ENCODE measurements around the gene MISP. TPM values are rescaled to one million over a fixed set of nuclear protein-coding genes. Genes with fewer than 3 reads are reported as not detected.

The MISP gene
- total and polyA plus RNA-seq, 2 of the 8 experiments (the other 6 are each of a cell fraction or from before 2014, with no cell fraction given): 0.43 to 0.45 TPM

DNA sequence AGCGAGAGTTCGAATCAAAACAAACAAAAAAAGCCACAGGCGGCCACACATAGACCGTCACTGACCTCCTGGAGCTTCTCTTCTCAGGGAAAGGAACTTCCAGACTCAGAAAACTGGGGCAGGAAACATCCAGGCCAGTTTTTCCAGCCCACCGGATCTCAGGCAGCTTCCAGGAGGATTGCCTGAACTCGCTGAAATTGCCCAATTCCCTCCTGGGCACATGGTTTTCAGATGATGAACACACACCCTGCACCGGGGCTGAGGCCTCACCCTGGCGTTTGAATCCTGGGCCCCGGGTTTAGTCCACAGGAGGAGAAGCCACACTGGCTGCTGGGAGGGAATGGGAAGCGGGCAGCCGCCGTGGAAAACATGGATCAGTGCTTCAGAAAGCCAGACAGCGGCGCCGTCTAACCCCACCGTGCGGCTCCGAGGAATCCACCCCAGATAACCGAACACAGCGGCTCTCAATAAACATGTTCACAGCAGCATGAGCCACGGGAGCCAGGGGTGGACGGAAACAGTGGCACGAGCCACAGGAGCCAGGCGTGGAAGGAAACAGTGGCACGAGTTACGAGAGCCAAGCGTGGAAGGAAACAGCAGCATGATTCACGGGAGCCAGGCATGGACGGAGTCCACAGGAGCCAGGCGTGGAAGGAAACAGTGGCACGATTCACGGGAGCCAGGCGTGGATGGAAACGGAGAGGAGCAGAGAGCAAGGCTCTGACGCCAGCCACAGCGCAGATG lies 28.2 kb downstream of the MISP start (continued):
- TF ChIP-seq GTF2F1 (IDR thresholded peaks at IDR 0.05; ENCODE audit: borderline replicate concordance, low read depth, low read length) (no peak), JUND (IDR thresholded peaks at IDR 0.05; ENCODE audit: low read length) (no peak), RBBP5 (IDR thresholded peaks at IDR 0.05; ENCODE audit: borderline replicate concordance, low read depth, low read length) (no peak), POLR2A (IDR thresholded peaks at IDR 0.05; ENCODE audit: control extremely low read depth in 1 of 2, low read depth in 2 of 2, low read length in 2 of 2) (no peak), CEBPB (IDR thresholded peaks at IDR 0.05; ENCODE audit: low read depth, low read length) (peak; percentile 72), TEAD4 (IDR thresholded peaks at IDR 0.05; ENCODE audit: low read depth, low read length) (no peak), BRCA1 (IDR thresholded peaks at IDR 0.05; ENCODE audit: low read depth, low read length) (no peak), RXRA (IDR thresholded peaks at IDR 0.05; ENCODE audit: insufficient read depth, low read depth, low read length) (no peak), EZH2 (IDR thresholded peaks at IDR 0.05; ENCODE audit: low read depth, low read length, severe bottlenecking) (no peak), RAD21 (IDR thresholded peaks at IDR 0.05 in 1 of 2, conservative IDR thresholded peaks at IDR 0.05 in 1 of 2; ENCODE audit: low read depth in 2 of 2, low read length in 2 of 2) (no peak), SP1 (IDR thresholded peaks at IDR 0.05; ENCODE audit: low read depth, low read length) (peak; percentile 68; the same call in 1 of the 2 replicates), RNF2 (IDR thresholded peaks at IDR 0.05; ENCODE audit: borderline replicate concordance, low read depth, low read length, missing control alignments, poor library complexity, severe bottlenecking) (no peak), EGR1 (IDR thresholded peaks at IDR 0.05; ENCODE audit: borderline replicate concordance, low read depth, low read length) (peak; percentile 96), KDM1A (IDR thresholded peaks at IDR 0.05; ENCODE audit: borderline replicate concordance, low read length) (peak; percentile 46; the same call in 1 of the 2 replicates), BACH1 (IDR thresholded peaks at IDR 0.05; ENCODE audit: low read length) (no peak)
- TF ChIP-seq, protein P1, sequence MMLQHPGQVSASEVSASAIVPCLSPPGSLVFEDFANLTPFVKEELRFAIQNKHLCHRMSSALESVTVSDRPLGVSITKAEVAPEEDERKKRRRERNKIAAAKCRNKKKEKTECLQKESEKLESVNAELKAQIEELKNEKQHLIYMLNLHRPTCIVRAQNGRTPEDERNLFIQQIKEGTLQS (IDR thresholded peaks at IDR 0.05; ENCODE audit: insufficient read depth, low read depth, low read length): no peak
- TF ChIP-seq, protein P2, sequence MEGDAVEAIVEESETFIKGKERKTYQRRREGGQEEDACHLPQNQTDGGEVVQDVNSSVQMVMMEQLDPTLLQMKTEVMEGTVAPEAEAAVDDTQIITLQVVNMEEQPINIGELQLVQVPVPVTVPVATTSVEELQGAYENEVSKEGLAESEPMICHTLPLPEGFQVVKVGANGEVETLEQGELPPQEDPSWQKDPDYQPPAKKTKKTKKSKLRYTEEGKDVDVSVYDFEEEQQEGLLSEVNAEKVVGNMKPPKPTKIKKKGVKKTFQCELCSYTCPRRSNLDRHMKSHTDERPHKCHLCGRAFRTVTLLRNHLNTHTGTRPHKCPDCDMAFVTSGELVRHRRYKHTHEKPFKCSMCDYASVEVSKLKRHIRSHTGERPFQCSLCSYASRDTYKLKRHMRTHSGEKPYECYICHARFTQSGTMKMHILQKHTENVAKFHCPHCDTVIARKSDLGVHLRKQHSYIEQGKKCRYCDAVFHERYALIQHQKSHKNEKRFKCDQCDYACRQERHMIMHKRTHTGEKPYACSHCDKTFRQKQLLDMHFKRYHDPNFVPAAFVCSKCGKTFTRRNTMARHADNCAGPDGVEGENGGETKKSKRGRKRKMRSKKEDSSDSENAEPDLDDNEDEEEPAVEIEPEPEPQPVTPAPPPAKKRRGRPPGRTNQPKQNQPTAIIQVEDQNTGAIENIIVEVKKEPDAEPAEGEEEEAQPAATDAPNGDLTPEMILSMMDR (IDR thresholded peaks at IDR 0.05; ENCODE audit: control extremely low read depth in 1 of 3, insufficient read depth in 1 of 3, low read depth in 1 of 3, low read length in 3 of 3): no peak
